T-helper 17 cell (primary cell): Measurements from ENCODE around the gene AFTPH. TPM values are rescaled to one million over a fixed set of nuclear protein-coding genes. Genes with fewer than 3 reads are reported as not detected.
A peak's percentile ranks its signal among the peaks of the same experiment; 100 is the strongest.

Source experiments
- ATAC-seq: fragments of 150-1000 bp; cut with Tn5 transposase; 2 replicates; pipeline ENCODE4 v1.10.0; 2021; ENCODE audit warnings: mild to moderate bottlenecking, moderate library complexity
- DNase-seq, 3 donors: peaks; one replicate each; pipeline versions ENCODE4 v3.0.0 to v3.0.0-alpha.2; 2020 to 2021
- H3K9me3 ChIP-seq: one replicate; pipeline ENCODE4 v1.7.0; 2013; ENCODE audit warnings: low read length, mild to moderate bottlenecking; ENCODE audit not compliant: control insufficient read depth, poor library complexity, severe bottlenecking
- H3K27ac Mint-ChIP-seq: one replicate; pipeline ENCODE4 v1.8.0; 2022; ENCODE audit warnings: mild to moderate bottlenecking, moderate library complexity, mixed read lengths
- H3K27me3 Mint-ChIP-seq: one replicate; pipeline ENCODE4 v1.8.0; 2022; ENCODE audit warnings: mixed read lengths
- H3K36me3 Mint-ChIP-seq: one replicate; pipeline ENCODE4 v1.8.0; 2022; ENCODE audit warnings: low read depth, mixed read lengths
- H3K4me1 Mint-ChIP-seq: one replicate; pipeline ENCODE4 v1.8.0; 2022; ENCODE audit warnings: mild to moderate bottlenecking, mixed read lengths
- H3K4me3 Mint-ChIP-seq: one replicate; pipeline ENCODE4 v1.8.0; 2022; ENCODE audit warnings: mild to moderate bottlenecking, moderate library complexity, mixed read lengths
- total RNA-seq, 4 donors: library from RNA in 2 of 4; stranded (reverse) in 2 of 4; gene quantifications; one replicate each; pipeline ENCODE4 v1.2.3 and lab custom pipeline; 2022 to 2026

Gene AFTPH
- total RNA-seq (10 to 100 TPM; 33.2 to 34.8 TPM), total RNA-seq (lab: John Stamatoyannopoulos, UW) (89.8 to 148 reads per million in 2 donors)

- H3K9me3 ChIP-seq = no peaks in the 10 kb centered on the region
- Mint-ChIP-seq H3K36me3 (peaks cover 3% of the 10 kb centered on the region), H3K27ac (peak within 1 kb of the TSS; percentile 98), H3K4me1 (peaks cover 36% of the 10 kb centered on the region), H3K27me3 (no peaks in the 10 kb centered on the region), H3K4me3 (peak within 1 kb of the TSS; percentile 99)
- peak; percentile 95 for ATAC-seq
- DNase-seq = peak; percentile 98 to 100 (median 99)
Measured at GRCh38 chr2:64523666-64524603, at the start of gene AFTPH. Gene AFTPH, plus strand, starts transcription at chr2:64524328. Its CDS starts 27,147 bp downstream, at chr2:64551475.

- ATAC-seq (no peak), DNase-seq (no peak)
- no peak overlapping the region for H3K4me3 Mint-ChIP-seq
- peak overlapping the region; percentile 12 for H3K27ac Mint-ChIP-seq
- H3K9me3 ChIP-seq = no peaks in the 10 kb centered on the region
- H3K36me3 Mint-ChIP-seq = no peaks in the 10 kb centered on the region
- peaks cover 8% of the 10 kb centered on the region for H3K27me3 Mint-ChIP-seq
- peaks cover 4% of the 10 kb centered on the region for H3K4me1 Mint-ChIP-seq
Measured at GRCh38 chr2:64474636-64475035, 49.5 kb upstream of the AFTPH start.

GRCh38 chr2:64477037-64477436, 47.1 kb upstream of the AFTPH start:
- Mint-ChIP-seq H3K4me3 (no peak overlapping the region), H3K36me3 (no peaks in the 10 kb centered on the region), H3K27me3 (peaks cover 8% of the 10 kb centered on the region), H3K4me1 (peaks cover 4% of the 10 kb centered on the region), H3K27ac (no peak overlapping the region)
- no peaks in the 10 kb centered on the region for H3K9me3 ChIP-seq
- ATAC-seq = no peak
- no peak for DNase-seq

GRCh38 chr2:64477979-64478378, 46.1 kb upstream of the AFTPH start:
- H3K9me3 ChIP-seq = no peaks in the 10 kb centered on the region
- no peak for ATAC-seq
- H3K36me3 Mint-ChIP-seq = no peaks in the 10 kb centered on the region
- H3K27ac Mint-ChIP-seq = no peak overlapping the region
- H3K4me1 Mint-ChIP-seq = peaks cover 4% of the 10 kb centered on the region
- H3K27me3 Mint-ChIP-seq = peaks cover 8% of the 10 kb centered on the region
- H3K4me3 Mint-ChIP-seq = no peak overlapping the region
- no peak for DNase-seq

GRCh38 chr2:64478502-64479230, 45.5 kb upstream of the AFTPH start:
- no peaks in the 10 kb centered on the region for H3K9me3 ChIP-seq
- H3K36me3 Mint-ChIP-seq = no peaks in the 10 kb centered on the region
- H3K4me1 Mint-ChIP-seq = peaks cover 4% of the 10 kb centered on the region
- no peak for DNase-seq
- peaks cover 8% of the 10 kb centered on the region for H3K27me3 Mint-ChIP-seq
- no peak for ATAC-seq
- no peak overlapping the region for H3K4me3 Mint-ChIP-seq
- H3K27ac Mint-ChIP-seq = no peak overlapping the region

GRCh38 chr2:64479259-64480117, 44.6 kb upstream of the AFTPH start:
- Mint-ChIP-seq H3K4me1 (peaks cover 4% of the 10 kb centered on the region), H3K27me3 (peaks cover 4% of the 10 kb centered on the region), H3K27ac (no peak overlapping the region), H3K4me3 (no peak overlapping the region), H3K36me3 (no peaks in the 10 kb centered on the region)
- no peaks in the 10 kb centered on the region for H3K9me3 ChIP-seq
- ATAC-seq (no peak), DNase-seq (no peak)

GRCh38 chr2:64481665-64482064, 42.5 kb upstream of the AFTPH start:
- Mint-ChIP-seq H3K4me1 (peaks cover 4% of the 10 kb centered on the region), H3K27me3 (peaks cover 11% of the 10 kb centered on the region), H3K27ac (peak overlapping the region; percentile 62), H3K4me3 (no peak overlapping the region), H3K36me3 (no peaks in the 10 kb centered on the region)
- DNase-seq = no peak
- no peak for ATAC-seq
- no peaks in the 10 kb centered on the region for H3K9me3 ChIP-seq

GRCh38 chr2:64482243-64482642, 41.9 kb upstream of the AFTPH start:
- H3K9me3 ChIP-seq = no peaks in the 10 kb centered on the region
- ATAC-seq (no peak), DNase-seq (no peak)
- H3K27me3 Mint-ChIP-seq = peaks cover 14% of the 10 kb centered on the region
- peaks cover 4% of the 10 kb centered on the region for H3K4me1 Mint-ChIP-seq
- H3K27ac Mint-ChIP-seq = no peak overlapping the region
- no peak overlapping the region for H3K4me3 Mint-ChIP-seq
- H3K36me3 Mint-ChIP-seq = no peaks in the 10 kb centered on the region

- H3K36me3 Mint-ChIP-seq = no peaks in the 10 kb centered on the region
- no peak overlapping the region for H3K27ac Mint-ChIP-seq
- peaks cover 14% of the 10 kb centered on the region for H3K27me3 Mint-ChIP-seq
Measured at GRCh38 chr2:64482765-64483504, 41.2 kb upstream of the AFTPH start.

GRCh38 chr2:64485331-64485730, 38.8 kb upstream of the AFTPH start:
- Mint-ChIP-seq H3K36me3 (peaks cover 2% of the 10 kb centered on the region), H3K4me3 (no peak overlapping the region), H3K27me3 (peaks cover 18% of the 10 kb centered on the region), H3K27ac (no peak overlapping the region), H3K4me1 (peaks cover 8% of the 10 kb centered on the region)
- ATAC-seq = no peak
- no peaks in the 10 kb centered on the region for H3K9me3 ChIP-seq
- DNase-seq = no peak

More at GRCh38 chr2:64482765-64483504, 41.2 kb upstream of the AFTPH start:
- ATAC-seq = no peak
- peaks cover 4% of the 10 kb centered on the region for H3K4me1 Mint-ChIP-seq
- no peak for DNase-seq
- H3K9me3 ChIP-seq = no peaks in the 10 kb centered on the region
- H3K4me3 Mint-ChIP-seq = no peak overlapping the region

GRCh38 chr2:64485961-64486360, 38.2 kb upstream of the AFTPH start:
- no peak overlapping the region for H3K27ac Mint-ChIP-seq
- no peaks in the 10 kb centered on the region for H3K9me3 ChIP-seq
- ATAC-seq (no peak), DNase-seq (no peak)
- H3K36me3 Mint-ChIP-seq = peaks cover 2% of the 10 kb centered on the region
- H3K4me3 Mint-ChIP-seq = no peak overlapping the region
- peaks cover 8% of the 10 kb centered on the region for H3K4me1 Mint-ChIP-seq
- peaks cover 21% of the 10 kb centered on the region for H3K27me3 Mint-ChIP-seq
